HG02623 (cell line): ENCODE data around the gene NADSYN1.

ENCODE experiments used
- ATAC-seq: cut with Tn5 transposase; IDR thresholded peaks from one replicate; pipeline ENCODE4 v1.9.1; 2021; ENCODE audit warnings: moderate library complexity; ENCODE audit not compliant: unreplicated experiment

The NADSYN1 gene

GRCh38 chr11:71542879-71543777 lies 90.1 kb downstream of the NADSYN1 start:
- ATAC-seq, result no peak

GRCh38 chr11:71543866-71544265 lies 90.9 kb downstream of the NADSYN1 start:
- no peak for ATAC-seq

GRCh38 chr11:71544525-71545214 lies 91.7 kb downstream of the NADSYN1 start:
- ATAC-seq, result no peak

GRCh38 chr11:71545405-71545966 lies 92.5 kb downstream of the NADSYN1 start:
- ATAC-seq, result no peak

- ATAC-seq, result no peak
Measured at GRCh38 chr11:71548120-71548519, 95.1 kb downstream of the NADSYN1 start, which contains the start of gene KRTAP5-9. Gene KRTAP5-9 (plus strand): TSS chr11:71548420. CDS start chr11:71548658, 238 bp downstream.

- ATAC-seq, result no peak
Measured at GRCh38 chr11:71548716-71549151, 95.7 kb downstream of the NADSYN1 start.
